CD4-positive, alpha-beta T cell treated with Interleukin-17A for 1 hour (primary cell): Measurements from ENCODE around the gene APP.
"Not testable (repeated sequence)": the region's sequence is repeated elsewhere in the genome, so short reads cannot be mapped to it uniquely, and the experiment has no call there.

Experiments
- DNase-seq: peaks from one replicate; pipeline ENCODE4 v3.0.0-alpha.2; 2020

APP gene

GRCh38 chr21:26159869-26160268 lies 10.7 kb downstream of the APP start:
- DNase-seq = no peak

- DNase-seq = no peak
Measured at GRCh38 chr21:26157801-26158200, 12.8 kb downstream of the APP start.

- no peak for DNase-seq
Measured at GRCh38 chr21:26154753-26155152, 15.8 kb downstream of the APP start.

GRCh38 chr21:26153758-26154157 lies 16.8 kb downstream of the APP start:
- no peak for DNase-seq

- no peak for DNase-seq
Measured at GRCh38 chr21:26148840-26149354, 21.7 kb downstream of the APP start.

- no peak for DNase-seq
Measured at GRCh38 chr21:26148071-26148839, 22.3 kb downstream of the APP start.

GRCh38 chr21:26147535-26147934 lies 23.0 kb downstream of the APP start:
- DNase-seq = no peak

- DNase-seq = no peak
Measured at GRCh38 chr21:26146681-26147080, 23.9 kb downstream of the APP start.

- no peak for DNase-seq
Measured at GRCh38 chr21:26144031-26144430, 26.5 kb downstream of the APP start.

- DNase-seq = no peak
Measured at GRCh38 chr21:26142363-26142762, 28.2 kb downstream of the APP start.

- no peak for DNase-seq
Measured at GRCh38 chr21:26140926-26141325, 29.6 kb downstream of the APP start.

- no peak for DNase-seq
Measured at GRCh38 chr21:26140164-26140579, 30.4 kb downstream of the APP start.

GRCh38 chr21:26138615-26139257 lies 31.8 kb downstream of the APP start:
- DNase-seq = no peak

- DNase-seq = no peak
Measured at GRCh38 chr21:26137379-26138060, 33.0 kb downstream of the APP start.

- no peak for DNase-seq
Measured at GRCh38 chr21:26136671-26137070, 33.9 kb downstream of the APP start.

- DNase-seq = no peak
Measured at GRCh38 chr21:26135520-26135919, 35.0 kb downstream of the APP start.

- no peak for DNase-seq
Measured at GRCh38 chr21:26131554-26131953, 39.0 kb downstream of the APP start.

- not testable (repeated sequence) for DNase-seq
Measured at GRCh38 chr21:26131053-26131452, 39.5 kb downstream of the APP start.

GRCh38 chr21:26130249-26130881 lies 40.2 kb downstream of the APP start:
- DNase-seq = no peak

GRCh38 chr21:26127918-26128317 lies 42.7 kb downstream of the APP start:
- DNase-seq = no peak

- DNase-seq = no peak
Measured at GRCh38 chr21:26127073-26127814, 43.3 kb downstream of the APP start.

GRCh38 chr21:26126168-26126553 lies 44.4 kb downstream of the APP start:
- DNase-seq = no peak
